Activated T-helper 1 cell treated with Interleukin-2 at 50 U/mL for 16 hours (primary cell): ENCODE data around the gene PLXNA2.

ENCODE experiments used
- DNase-seq: peaks from one replicate; pipeline ENCODE4 v3.0.0-alpha.2; 2020; ENCODE audit warnings: low read depth

PLXNA2 gene

GRCh38 chr1:207998691-207999090 is 245.5 kb downstream of the PLXNA2 start:
- no peak for DNase-seq

- peak; percentile 10 for DNase-seq
Measured at GRCh38 chr1:207997486-207998268, 246.5 kb downstream of the PLXNA2 start.

GRCh38 chr1:207996636-207997035 is 247.5 kb downstream of the PLXNA2 start:
- no peak for DNase-seq

GRCh38 chr1:207995576-207995975 is 248.6 kb downstream of the PLXNA2 start:
- no peak for DNase-seq

- no peak for DNase-seq
Measured at GRCh38 chr1:207993477-207994445, 250.4 kb downstream of the PLXNA2 start.

- DNase-seq: no peak
Measured at GRCh38 chr1:207992677-207993236, 251.4 kb downstream of the PLXNA2 start.

- DNase-seq: no peak
Measured at GRCh38 chr1:207991583-207992026, 252.6 kb downstream of the PLXNA2 start.

- DNase-seq: no peak
Measured at GRCh38 chr1:207990876-207991582, 253.2 kb downstream of the PLXNA2 start.

GRCh38 chr1:207990455-207990854 is 253.7 kb downstream of the PLXNA2 start:
- no peak for DNase-seq

- no peak for DNase-seq
Measured at GRCh38 chr1:207988326-207989165, 255.6 kb downstream of the PLXNA2 start.

- DNase-seq: no peak
Measured at GRCh38 chr1:207987164-207987563, 257.0 kb downstream of the PLXNA2 start.

- DNase-seq: no peak
Measured at GRCh38 chr1:207985996-207986395, 258.2 kb downstream of the PLXNA2 start.

- no peak for DNase-seq
Measured at GRCh38 chr1:207984831-207985572, 259.2 kb downstream of the PLXNA2 start.

GRCh38 chr1:207983044-207983635 is 261.0 kb downstream of the PLXNA2 start:
- no peak for DNase-seq

GRCh38 chr1:207981976-207982375 is 262.2 kb downstream of the PLXNA2 start:
- DNase-seq: no peak

GRCh38 chr1:207978441-207978840 is 265.7 kb downstream of the PLXNA2 start:
- no peak for DNase-seq

- no peak for DNase-seq
Measured at GRCh38 chr1:207977876-207978275, 266.3 kb downstream of the PLXNA2 start.

- no peak for DNase-seq
Measured at GRCh38 chr1:207973898-207974568, 270.2 kb downstream of the PLXNA2 start.

- no peak for DNase-seq
Measured at GRCh38 chr1:207972337-207972736, 271.8 kb downstream of the PLXNA2 start.
